Stimulated activated CD4-positive, alpha-beta T cell treated with anti-CD3 and anti-CD28 coated beads, Interleukin-1b, Interleukin-23, amount 100 ng/mL, for 1 hour (primary cell): ENCODE data around the gene NLE1.
"Not testable (repeated sequence)": the region's sequence is repeated elsewhere in the genome, so short reads cannot be mapped to it uniquely, and the experiment has no call there.

Experiments used
- DNase-seq, 2 donors: peaks; one replicate each; pipeline ENCODE4 v3.0.0-alpha.2; 2020; ENCODE audit warnings: low read depth in 2 of 2

Gene NLE1

DNA sequence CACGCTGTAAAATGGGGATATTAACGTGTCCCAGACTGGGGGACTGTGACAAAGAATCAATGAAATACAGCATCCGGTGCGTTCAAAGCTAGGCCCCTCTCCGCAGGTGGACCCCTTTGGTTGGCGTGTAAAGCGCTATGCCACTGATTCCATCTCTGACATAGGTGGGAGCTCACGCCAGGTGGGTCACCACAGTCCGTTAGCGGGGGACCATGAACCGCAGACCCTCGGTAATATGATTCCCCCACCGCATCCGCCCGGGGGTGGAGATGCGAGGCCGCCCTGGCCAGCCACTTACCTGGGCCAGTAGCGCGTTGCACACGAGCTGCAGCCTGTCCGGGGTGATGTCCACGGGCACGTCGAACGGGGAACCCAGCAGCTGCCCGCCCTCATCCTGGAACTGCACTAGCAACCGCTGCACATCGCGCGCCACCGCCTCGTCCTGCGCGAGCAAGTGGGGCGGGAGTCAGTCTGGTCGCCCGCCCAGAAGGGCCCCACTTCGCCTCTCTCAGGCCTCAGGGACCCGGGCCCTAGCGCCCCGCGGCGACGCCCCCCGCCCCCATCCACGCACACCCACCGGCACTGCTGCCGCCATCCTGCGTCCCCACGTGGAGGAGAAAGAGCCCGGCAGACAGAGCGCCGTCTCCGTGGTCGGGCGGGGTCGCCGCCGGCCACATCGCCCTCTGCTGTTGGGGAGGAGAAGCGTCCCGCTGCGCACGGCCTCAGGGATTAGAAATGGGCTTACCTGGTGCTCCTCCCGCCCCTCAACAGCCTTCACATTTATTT, at the start of gene NLE1:
NLE1 (minus strand) TSS at position 623 of the 786 bp plus-strand sequence; CDS start at position 595, 28 bp downstream.
- DNase-seq = peak; percentile 75 to 83

DNA sequence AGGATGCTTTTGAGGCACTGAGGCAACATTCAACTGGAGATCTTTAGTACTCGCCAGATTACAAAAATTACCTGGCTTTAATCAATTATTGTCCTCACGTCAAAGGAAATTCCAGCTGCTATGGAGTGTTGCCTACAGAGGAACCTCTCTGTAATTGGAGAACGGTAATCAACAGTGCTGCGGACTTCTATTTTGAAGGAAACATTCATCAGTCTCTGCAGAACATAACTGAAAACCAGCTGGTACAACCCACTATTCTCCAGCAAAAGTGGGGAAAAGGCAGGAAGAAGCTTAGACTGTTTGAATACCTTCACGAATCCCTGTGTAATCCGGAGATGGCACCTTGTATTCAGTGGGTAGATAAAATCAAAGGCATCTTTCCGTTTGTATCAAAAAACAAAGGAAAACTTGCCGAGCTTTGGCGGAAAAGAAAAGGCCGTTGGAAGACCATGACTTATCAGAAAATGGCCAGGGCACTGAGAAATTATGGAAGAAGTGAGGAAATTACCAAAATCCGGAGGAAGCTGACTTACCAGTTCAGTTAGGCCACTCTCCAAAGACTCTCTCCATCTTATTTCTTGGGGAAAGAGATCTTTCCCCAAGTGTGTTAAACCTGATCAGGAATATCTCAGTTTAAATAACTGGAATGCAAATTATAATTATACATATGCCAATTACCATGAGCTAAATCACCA, 49.0 kb upstream of the NLE1 start:
- DNase-seq = no peak

DNA sequence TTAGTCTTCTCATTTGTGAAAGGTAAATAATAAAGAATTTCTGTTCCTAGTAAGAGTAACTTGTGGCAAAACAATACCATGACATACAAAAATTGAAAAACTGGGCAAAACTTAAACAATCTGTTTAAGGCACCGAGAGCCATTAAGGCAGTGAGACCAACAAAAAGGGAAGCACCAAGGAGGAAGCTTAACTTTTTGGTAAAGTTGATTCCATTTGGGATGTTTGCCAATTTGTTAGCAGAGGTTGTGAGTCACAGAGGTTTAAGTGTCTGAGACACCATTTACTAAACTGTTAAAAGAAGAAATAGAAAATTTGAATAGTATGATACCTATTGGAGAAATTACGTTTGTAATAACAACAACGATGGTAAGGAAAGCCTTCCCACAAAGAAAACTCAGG, 47.2 kb upstream of the NLE1 start:
- no peak for DNase-seq

DNA sequence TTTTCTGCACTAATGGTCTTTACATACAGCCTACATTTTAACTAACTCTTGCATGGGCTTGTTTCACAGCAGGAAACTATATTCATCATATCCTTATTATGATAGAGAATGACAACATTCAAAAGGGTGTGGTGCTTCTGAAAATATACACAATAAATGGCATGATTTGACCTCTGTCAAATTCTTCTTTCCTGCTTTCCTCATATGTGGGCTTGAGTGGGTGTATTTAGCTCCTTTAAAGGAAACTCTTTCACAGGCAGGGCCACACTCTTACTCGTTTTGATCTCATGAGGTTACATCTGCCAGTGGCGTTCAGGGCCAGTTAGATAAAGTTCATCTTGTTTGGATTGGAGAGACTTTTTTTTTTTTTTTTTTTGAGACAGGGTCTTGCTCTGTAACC, 46.0 kb upstream of the NLE1 start:
- no peak for DNase-seq

DNA sequence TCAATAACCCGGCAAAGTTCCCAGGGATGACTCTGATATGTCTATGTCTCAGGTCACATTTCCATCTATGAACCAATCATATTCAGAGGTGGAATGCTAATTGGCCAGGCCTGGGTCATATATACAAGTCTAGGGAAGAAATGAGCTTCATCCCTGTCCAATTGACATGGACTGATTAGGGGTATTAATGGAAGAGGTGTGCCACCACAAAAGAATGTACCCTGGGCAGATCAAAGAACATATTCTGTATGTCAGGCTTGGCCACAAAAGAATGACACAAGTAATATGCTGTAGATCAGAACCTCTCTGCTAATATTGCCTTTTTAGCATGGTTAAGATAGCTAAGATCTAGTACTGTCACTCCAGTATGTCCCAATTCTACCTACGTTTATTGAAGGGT, 45.4 kb upstream of the NLE1 start:
- DNase-seq = no peak

DNA sequence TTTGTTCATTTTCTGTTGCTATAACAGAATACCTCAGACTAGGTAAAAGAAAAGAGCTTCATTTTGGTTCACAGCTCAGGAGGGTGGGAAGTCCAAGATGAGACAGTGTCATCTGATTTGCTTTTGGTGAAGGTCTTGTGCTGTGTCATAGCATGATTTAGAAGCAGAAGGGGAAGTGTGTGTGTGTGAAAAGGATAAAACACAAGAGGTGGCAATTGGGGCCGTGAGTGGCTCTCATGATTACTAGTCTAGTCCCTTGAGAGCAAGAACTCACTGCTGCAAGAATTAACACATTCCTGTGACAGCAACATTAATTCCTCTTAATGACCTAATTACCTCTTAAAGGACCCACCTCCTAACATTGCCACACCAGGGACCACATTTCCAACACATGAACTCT, 43.7 kb upstream of the NLE1 start:
- DNase-seq = no peak

DNA sequence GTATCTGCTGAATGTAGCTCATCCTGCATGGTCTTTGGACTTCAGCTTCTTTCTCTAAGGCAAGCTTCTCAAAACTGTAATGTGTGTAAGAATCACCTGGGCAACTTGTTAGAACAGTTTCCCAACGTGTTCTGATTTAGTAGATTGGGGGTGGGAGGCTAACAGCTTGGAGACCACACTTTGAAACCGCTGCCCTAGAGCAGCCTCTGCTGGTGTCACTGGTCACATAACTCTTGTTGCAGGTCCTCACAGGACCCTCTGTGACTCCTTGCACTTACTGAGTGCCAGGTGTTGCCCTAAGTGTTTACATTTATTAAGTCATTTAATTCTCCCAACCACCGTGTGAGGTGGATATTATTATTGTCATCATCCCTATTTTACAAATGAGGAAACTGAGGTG, 42.2 kb upstream of the NLE1 start:
- DNase-seq = no peak

DNA sequence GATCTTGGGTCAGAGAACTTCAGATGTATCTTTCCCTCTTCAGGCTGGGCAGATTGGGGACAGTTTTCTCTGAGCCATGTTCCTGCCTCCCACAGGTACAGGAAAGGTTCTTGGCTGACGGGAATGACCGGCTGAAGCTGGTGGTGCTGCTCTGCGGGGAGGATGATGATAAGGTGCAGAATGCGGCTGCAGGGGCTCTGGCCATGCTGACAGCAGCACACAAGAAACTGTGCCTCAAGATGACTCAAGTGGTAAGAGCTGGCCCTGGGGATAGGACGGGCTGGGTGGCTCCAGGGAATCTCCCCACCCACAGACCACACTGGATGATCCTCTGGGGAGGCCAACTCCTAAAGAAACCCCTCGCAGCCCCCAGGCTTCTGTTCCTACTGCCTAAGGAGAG, 41.2 kb upstream of the NLE1 start:
- no peak for DNase-seq

DNA sequence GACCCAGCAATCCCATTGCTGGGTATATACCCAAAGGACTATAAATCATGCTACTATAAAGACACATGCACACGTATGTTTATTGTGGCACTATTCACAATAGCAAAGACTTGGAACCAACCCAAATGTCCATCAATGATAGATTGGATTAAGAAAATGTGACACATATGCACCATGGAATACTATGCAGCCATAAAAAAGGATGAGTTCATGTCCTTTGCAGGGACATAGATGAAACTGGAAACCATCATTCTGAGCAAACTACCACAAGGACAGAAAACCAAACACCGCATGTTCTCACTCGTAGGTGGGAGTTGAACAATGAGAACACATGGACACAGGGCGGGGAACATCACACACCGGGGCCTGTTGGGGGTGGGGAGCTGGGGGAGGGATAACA, 37.3 kb upstream of the NLE1 start:
- DNase-seq = not testable (repeated sequence)

DNA sequence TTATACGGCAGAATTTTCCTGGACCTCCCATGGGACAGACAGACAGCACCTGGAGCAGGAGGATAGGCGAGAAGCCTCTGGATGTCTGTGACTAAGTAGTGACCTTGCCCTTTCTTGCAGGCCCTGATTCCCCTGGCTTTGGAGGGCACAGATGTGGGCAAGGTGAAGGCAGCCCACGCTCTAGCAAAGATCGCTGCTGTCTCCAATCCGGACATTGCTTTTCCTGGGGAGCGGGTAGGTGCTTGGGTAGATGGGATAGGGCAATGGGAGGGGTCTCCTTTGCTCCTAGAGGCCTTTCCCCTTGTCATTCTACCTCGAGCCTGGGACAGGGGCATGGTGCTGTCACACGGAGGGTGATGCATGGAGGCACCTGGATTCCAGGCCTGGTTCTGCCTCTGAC, 34.8 kb upstream of the NLE1 start:
- no peak for DNase-seq

DNA sequence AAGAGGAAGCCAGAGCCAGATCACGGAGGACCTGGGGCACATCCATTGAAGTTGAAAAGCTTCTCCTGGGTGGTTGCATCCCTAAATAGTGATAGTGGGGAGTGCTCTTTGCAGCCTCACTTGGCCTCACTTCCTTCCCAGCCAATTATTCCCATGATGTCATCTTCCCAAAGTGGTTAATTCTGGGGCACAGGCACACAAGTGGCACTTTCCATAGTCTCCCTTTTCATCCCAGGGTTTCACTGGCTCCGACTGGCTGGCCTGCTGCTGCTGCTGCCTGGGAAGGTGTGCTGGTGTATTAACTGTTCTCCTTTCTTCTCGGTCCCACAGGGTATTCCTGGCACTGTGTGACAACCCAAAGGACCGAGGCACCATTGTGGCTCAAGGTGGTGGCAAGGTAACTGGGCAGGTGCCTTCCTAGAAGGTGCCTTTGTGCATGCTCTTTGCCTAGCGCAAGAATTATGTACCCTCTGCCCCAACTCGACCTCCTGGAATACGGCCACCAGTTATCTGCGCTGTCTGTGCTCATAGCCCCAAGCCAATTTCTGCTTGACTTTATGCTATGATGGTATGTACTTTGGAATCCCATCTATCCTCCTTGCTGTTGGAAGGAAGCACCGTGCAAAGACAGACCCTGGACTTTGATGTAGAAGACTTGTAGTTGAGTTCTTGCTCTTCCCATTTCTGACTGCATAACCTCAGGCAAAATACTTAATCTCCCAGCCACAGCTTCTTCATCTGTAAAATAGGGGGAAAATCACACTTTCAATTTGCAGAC, 33.7 kb upstream of the NLE1 start:
- DNase-seq = no peak

DNA sequence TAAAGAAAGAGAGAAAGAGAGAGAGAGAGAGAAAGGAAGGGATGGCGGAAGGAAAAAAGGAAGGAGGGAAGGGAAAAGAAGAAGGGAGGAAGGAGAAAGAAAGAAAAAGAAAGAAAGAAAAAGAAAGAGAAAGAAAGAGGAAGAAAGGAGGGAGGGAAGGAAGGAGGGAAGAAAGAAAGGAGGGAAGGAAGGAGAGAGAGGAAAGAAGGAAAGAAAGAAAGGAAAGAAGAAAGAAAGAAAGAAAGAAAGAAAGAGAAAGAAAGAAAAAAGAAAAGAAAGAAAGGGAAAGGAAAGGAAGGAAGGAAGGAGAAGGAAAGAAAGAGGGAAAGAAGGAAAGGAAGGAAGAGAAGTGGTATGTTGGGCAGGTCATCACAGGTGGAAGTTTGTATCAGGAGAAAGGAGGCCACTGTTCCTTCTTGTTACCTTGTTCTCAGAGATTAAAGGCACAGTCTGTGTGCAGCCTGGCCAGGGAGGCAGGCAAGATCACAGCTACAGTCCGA, 32.8 kb upstream of the NLE1 start:
- DNase-seq = no peak

DNA sequence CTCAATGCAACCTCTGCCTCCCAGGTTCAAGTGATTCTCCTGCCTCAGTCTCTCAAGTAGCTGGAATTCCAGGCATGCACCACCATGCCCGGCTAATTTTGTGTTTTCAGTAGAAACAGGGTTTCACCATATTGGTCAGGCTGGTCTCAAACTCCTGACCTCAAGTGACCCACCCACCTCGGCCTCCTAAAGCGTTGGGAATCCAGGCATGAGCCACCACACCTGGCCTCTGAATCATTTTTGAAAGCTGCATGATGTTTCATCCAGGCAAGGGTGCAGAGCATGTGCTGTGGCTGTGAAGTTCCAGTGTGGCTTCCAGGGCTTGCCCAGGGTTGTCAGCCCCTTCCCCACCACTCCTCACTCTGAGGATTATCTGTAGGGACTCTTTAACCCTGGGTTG, 30.2 kb upstream of the NLE1 start:
- DNase-seq = not testable (repeated sequence)

DNA sequence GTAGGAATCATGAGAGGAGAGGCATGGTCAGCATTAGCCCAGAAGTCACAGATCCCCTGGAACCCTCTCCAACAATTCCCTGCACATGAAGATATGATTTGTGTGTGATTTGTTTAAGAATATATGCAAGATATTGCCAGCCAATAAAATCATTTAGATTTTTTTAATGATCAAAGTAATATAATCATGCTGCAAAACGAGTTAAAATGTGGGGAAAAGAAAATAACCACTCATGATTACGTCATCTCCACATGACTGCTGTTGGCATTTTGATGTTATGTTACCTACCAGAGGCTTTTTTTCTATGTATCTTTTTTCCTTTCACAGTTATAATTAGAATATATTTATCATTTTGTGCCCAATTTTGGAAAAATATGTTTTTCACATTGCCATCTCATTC, 29.7 kb upstream of the NLE1 start:
- no peak for DNase-seq

DNA sequence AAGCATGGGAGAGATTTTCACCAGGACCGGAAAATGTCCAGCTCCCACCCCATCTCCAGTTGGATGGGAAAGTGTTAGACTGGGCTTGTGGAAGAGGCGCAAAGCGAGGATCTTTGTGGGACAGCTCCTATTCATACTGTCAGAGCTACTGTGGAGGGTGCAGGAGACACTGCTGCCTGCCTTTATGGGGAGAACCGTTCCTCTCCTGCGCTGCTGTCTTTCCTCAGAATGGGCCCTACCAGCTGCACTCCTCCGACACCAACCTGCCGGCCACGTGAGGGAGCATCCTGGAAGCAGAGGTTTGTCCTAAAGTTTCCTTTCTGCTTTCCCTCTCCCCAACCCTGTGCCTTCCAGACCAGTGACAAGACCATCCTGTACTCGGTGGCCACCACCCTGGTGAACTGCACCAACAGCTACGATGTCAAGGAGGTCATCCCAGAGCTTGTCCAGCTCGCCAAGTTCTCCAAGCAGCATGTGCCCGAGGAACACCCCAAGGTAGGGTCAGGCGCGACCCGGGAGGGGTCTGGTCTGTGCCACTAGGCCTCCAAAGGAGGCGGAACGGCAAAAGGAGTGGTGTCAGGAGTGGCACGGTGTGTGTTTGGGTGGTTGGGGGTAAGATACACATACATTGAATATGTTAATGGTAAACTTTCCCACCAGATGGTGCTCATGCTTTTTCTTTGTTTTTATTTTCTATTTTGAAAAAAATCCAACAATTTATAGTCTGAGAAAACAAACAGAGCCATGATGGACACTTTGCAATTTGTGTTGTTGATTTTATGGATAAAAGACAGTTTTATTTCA, 29.1 kb upstream of the NLE1 start:
- DNase-seq = no peak

DNA sequence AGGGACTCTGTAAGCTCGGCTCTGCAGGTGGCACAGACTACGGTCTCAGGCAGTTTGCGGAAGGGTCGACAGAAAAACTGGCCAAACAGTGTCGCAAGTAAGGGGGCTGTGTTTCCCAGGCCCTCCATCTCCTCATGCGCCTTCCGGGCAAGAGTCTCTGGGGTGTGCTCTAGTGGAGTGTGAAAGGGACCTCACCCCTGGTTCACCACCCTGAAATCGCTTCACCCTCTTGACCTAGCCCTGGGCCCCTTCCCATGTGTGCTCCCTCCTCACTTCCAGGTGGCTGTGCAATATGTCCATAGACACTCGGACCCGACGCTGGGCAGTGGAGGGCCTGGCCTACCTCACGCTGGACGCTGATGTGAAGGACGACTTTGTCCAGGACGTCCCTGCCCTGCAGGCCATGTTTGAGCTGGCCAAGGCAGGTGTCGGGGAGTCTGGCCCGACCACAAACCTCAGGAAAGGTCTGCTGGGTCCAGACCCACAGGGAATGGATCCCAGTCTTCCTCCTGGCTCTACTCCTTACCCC, 27.8 kb upstream of the NLE1 start:
- no peak for DNase-seq

DNA sequence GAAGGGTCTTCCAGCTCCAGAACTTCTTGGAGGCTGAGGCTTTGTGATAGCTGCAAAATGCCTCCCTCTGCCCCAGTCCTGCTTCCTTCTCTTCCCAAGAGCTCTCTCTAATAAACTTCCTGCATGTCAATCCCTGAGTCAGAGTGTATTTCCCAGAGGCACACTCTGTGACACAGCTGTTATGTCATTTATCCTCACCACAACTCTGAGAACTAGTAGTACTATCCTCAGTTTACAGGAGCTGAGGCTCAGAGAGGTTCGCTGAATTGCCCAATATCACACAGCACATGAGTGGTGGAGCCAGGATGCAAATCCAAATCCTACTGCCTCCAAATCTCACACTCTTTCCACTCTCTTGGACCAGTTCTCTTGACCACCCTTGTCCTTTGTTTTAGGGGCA, 25.6 kb upstream of the NLE1 start:
- DNase-seq = no peak

DNA sequence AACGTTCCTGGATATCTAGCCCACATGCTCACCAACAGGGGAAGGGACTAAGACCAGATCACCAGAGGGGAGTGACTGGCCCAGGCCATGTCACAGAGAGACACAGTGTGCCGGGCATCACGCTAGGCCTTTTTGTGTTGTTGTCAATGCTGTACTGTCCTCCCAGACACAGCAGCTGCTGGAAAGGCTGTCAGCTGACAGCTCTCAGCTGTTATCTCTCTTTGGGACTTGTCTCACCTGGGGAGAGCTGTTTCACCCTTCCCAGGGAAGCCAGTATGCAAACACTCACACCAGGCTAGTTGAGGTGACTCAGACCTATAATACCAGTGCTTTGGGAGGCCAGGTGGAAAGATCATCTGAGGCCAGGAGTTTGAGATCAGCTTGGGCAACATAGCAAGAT, 24.9 kb upstream of the NLE1 start:
- DNase-seq = no peak

DNA sequence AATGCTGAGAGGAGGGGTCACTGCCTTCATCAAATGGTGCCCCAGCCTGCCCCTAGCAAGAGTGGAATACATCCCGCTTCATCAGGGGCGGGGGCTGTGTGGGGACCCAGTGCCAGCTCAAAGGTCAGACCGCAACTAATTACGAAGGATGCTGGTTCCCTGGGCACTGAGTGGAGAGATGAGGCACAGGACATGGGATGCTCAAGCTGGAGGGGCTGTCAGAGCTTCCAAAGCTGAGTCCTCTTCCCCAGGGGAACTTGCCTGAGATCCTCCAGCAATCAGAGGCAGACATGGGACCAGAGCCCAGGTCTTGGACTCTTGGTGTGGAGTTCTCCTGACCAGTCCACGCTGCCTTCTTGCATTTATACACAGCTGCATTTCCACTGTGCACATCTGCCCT, 24.4 kb upstream of the NLE1 start:
- no peak for DNase-seq

DNA sequence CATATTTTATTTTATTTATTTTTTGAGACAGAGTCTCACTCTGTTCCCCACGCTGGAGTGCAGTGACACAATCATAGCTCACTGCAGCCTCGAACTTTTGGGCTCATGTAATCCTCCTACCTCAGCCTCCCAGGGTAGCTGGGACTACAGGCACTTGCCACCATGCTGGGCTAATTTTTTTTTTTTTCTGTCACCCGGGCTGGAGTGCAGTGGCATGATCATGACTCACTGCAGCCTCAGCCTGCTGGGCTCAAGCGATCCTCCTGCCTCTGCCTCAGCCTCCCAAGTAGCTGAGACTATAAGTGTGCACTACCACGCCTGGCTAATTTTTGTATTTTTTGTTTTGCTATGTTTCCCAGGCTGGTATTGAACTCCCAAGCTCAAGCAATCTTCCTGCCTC, 22.6 kb upstream of the NLE1 start:
- no peak for DNase-seq

DNA sequence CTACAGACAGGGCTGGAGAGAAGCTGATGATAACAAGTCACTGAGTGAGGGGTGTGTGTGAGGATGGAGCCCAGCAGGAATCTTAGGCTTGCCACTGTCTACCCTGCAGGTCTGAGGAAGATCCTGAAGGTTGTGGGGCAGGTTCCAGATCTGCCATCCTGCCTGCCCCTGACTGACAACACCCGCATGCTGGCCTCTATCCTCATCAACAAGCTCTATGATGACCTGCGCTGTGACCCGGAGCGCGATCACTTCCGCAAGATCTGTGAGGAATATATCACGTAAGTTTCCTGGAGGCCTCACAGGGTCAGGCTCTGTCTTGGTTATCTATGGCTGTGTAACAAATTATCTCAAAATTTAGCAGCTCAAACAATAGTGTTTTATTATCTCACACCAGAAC, 21.8 kb upstream of the NLE1 start:
- no peak for DNase-seq
